MM.1S (cell line): Measurements from ENCODE around the gene IL1F10.

Source experiments
- CTCF ChIP-seq: fragments of 300-600 bp; sonication (generic); IDR thresholded peaks from 2 replicates; pipeline ENCODE4 v1.5.1; 2016; ENCODE audit warnings: antibody characterized with exemption, low read length, mixed read lengths
- EZH2phosphoT487 ChIP-seq: fragments of 300-600 bp; sonication (generic); IDR thresholded peaks from 2 replicates; pipeline ENCODE4 v1.6.1; 2018; ENCODE audit warnings: antibody characterized with exemption, low read length

GRCh38 chr2:113076954-113077669 lies 9.3 kb downstream of the IL1F10 start:
- TF ChIP-seq CTCF, result no peak
- no peak for TF ChIP-seq EZH2phosphoT487
